ENCODE data around the gene HTRA3.

- TF ChIP-seq POLR2AphosphoS5 (IDR thresholded peaks at IDR 0.05) = no peak
- no peak for TF ChIP-seq CTCF (IDR thresholded peaks at IDR 0.05 in 8 of 11, conservative IDR thresholded peaks at IDR 0.05 in 3 of 11)
Observed at GRCh38 chr4:8265171-8265929, 4.2 kb upstream of the HTRA3 start.
